GM21367 (cell line): Measurements from ENCODE around the gene AACS.

ENCODE experiments used
- ATAC-seq: cut with Tn5 transposase; IDR thresholded peaks from one replicate; pipeline ENCODE4 v1.9.1; 2021; ENCODE audit not compliant: unreplicated experiment

The AACS gene

DNA sequence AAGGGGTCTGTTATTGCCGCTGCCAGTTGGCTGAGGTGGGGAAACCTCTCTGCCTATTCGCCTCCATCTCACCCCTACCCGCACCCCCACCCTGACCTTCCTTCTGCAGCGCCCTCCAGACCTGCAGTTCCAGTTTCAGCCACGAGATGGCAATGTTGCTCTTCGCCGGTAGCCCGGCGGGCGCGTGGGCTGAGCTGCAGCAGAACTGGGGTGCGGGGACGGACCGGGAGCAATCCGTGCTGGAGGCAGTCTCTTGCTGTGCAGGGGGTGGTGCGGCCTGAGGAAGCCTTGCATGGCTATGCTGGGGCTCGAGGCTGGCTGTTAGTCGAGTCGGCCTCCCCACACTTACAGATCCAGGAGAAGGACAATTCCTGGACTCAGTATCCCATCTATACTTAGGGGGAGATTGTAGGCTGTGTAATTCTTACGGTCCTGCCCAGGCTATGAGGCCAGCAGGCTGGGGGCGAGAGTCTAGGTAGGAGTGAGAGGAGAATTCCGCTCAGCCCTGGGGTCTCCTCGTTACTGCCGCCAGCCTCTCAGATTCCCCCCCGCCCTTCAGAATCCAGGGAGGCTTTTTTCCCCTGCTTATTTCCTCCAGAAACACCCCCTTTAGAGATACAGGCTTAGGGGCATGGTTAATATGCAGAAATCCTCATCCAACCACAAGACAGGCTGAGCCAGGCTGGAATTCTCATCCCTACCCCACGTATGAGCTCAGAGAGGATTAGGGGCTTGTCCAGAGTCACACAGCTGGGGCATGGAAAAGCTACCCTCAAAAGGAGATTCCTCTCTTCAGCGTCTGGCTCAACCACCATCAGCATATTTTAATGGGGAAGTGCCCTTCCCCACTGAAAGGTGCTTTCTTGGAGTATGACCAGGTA lies 118.2 kb downstream of the AACS start:
- ATAC-seq: peak; percentile 80

DNA sequence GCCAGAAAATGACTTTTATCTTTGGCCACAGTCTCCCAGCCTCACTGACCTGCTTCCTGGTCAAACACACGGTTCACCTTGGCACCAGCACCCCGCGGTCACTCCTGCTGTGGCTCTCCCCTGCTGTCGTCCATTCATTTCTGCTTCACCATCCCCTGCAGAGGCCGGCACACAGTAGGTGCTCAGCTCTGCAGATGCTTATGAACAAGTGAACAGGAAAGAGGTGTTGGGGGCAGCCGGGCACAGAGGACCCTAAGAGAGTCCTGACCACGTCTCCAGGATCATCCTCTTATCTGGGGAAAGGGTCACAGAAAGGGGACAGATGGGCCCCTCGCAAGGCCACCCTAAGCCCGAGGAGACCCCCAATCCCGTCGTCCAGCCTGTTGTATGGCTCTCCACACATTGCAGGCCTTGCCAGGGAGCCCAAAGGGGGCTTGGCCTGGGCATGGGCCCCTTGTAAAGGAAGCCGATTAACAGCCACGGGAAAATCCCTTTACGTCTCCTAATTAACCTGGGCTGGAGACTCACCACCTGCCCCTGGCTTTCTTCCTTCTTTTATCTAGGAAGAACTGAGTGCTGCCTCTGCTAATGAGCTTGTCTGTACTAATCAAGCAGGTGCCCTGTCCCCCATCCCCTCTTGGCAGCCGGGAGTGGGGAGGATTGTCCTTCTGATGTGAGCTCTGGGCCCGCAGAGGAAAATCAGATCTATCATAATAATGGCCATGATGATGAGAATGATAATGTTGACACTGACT lies 119.2 kb downstream of the AACS start:
- no peak for ATAC-seq

DNA sequence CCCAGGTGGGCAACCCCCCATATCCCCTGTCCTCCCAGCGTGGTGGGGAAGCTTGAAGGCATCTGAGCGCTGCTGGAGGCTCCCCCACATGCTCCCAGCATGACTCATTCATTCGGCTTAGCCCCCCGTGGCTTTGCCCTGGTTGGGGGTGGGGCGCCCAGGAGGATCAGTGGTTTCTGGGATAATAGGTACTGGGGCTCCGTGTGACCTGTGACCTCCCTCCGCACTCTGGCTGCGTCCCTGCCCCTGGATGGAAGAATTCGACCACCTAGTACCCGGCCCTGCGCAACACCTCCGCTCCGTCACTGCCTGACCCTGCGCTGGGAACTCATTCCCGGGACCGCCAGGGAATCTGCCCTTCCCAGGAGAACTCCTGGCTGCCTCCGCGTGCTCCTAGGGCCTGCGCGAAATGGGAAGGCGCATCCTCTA lies 120.1 kb downstream of the AACS start:
- no peak for ATAC-seq

DNA sequence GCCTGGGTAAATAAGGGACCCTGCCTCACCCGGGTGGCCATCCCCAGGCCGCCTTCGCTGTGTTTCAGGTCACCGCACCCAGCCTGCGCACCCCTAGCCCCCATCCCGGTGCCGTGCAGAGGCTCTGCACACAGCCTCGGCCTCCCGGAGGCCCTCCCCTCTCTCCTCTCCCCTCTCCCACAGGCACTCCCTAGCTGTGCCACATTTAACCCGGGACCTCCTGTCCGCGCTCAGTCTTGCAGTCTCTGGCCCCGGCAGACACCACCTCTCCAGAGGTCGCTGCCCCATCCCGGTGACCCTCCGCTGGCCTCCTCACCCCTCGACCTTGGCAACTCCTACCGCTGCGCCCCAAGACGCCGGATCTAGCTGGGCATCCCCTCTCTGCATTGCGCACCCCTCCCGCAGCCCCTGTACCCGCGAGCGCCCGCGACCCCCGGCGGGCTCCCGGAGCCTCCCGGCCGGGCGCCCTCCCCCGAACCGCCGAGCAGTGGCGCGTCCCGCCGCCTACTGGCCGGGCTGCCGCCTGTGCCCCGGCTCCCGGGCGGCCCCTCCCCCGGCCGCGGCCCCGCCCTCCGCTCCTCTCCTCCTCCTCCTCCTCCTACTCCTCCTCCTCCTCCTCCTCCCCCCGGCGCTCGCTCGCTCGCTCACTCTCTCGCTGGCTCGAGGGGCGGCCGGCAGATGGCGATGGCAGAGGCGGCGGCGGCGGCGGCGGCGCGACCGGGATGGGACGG lies 120.7 kb downstream of the AACS start, which contains the start of gene TMEM132B:
TSS of gene TMEM132B (plus strand) at position 647 of the 731 bp plus-strand sequence.
- peak; percentile 51 for ATAC-seq

DNA sequence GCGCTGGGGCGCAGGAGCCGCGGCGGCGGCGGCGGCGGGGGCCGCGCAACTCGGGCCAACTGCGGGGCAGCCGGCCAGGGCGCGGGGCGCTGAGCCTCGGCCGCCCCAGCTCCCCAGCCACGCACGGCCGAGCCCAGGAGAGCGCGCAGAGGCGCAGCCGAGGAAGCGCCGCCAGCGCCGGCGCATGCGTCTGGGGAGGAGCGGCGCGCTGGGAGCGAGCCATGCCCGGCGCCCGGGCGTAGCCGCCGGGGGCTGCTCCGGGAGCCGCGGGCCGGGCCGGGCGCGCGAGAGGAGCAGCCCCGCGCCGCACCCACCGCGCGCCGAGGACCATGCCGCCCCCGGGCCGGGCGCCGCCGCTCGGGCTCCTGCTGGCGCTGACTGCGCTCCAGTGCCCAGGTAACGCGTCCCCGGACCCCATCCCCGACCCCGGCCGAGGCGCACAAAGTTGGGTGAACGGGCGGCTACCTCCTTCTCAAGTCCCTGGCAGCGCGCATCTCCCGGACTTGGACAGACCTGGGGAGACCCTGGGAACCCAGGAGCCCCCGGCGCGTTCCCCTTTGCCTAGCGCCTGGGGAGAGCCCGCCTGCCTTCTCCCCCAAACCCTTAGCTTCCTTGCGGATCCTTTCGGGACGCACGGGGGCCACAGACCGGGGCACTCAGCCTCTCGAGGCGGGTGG lies 121.4 kb downstream of the AACS start:
- ATAC-seq: peak; percentile 19

DNA sequence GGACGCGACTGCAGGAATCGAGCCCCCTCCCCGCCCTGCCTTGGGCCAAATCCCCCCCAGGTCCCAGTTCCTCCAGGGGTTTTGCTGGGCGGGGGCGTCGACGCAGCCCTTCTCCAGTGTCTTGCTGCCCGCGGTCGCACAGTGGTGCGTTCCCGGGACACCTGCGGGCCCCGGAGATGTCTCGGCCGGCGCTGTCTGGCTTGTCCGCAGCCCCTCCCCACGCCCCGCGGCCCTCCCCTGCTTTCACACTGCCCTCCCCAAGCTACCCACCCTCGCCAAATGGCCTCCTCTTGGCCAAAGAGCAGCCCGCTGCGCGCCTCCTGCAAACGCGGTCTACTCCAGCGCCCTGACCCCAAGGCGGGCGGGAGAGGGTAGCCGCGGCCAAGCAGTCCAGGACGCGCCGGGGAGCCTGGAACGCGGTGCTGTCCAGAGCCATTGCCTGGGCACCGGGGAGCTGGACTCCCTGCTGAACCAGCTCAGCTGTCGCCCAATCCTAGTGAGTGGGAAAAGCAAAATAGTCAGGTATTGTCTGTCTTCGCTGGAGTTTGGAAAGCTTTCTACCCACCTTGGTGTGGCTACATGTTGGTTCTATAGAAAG lies 122.0 kb downstream of the AACS start:
- ATAC-seq: no peak

DNA sequence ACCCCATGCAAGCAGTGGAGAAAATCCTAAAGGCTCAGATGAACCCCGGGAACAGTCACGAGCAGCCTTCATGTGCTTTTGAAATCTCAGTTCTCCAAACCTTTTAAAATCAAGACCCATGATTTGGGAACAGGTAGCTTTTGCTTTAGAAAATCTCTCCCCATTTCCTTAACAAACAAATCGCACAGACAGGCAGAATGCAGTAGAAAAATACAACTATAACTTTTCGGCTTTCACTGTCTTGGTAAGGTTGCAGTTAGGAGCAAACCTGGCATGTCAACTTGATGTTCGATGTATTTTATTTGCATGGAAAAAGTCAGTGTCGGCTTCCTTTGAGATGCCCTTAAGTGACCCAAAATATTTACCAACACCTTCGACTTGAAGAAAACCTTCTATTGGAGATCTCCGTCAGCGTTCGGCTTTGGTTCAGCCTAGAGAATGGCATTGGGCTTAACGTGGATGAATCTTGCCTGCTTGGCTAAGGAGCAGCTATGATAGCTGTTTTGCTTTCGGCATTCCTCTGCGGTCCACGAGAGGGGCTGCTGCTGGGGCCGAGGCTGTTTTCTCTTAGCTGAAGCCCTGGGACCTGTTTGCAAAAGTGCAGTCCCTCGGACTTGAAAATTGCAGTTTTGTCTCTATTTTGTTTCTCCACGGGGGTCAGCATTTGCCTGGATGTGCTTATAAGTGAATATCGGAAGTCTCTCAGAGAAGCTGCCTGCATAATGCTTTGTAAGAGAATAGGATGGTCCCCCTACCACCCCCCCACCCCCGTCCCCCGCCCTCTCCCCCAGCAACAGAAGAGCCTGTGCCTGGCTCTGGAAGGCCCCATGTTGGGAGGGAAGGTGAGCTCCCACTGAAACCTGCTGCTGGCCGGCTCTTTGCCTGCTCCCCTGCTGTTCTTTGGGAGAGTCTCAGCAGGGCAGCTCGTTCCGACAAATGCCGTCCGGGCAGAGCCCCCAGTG lies 122.8 kb downstream of the AACS start:
- ATAC-seq: no peak

DNA sequence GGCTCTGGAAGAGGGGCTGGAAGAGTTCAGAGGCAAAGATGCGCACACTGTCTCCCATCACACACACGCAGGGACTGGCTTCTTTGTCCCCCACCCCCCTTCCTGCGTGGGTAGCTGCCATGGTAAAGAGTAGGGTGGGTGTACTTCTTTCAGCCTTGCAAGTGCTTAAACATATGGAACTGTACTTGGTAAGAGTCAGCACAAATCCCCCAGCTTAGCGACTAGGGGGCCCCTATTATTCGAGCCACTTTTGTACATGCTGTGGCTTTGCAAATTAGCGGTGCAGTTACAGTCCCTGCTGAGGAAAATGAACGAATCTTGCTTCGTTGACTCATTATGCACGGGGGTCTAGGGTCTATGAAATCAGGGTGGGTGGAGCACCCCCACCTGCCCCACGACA lies 123.8 kb downstream of the AACS start:
- no peak for ATAC-seq

DNA sequence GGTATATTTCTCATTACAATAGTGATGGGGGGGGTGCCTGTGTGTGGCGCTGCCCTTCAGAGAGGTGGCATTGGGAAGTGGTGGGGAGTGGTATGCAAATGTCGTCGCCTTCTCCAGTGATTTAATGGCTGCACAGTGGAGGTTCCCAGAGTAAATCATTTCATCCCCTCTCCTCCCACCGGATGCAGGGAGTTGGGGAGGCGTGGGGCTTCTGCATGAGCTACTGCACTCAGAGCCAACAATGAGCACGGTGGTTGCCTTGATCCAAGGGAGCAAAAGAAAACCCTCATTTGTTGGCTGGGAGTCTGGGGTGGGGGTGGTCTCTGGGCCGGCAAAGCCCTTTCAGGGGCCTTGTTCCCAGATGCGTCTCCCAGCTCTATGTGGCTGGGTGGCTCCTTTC lies 124.3 kb downstream of the AACS start:
- ATAC-seq: no peak

DNA sequence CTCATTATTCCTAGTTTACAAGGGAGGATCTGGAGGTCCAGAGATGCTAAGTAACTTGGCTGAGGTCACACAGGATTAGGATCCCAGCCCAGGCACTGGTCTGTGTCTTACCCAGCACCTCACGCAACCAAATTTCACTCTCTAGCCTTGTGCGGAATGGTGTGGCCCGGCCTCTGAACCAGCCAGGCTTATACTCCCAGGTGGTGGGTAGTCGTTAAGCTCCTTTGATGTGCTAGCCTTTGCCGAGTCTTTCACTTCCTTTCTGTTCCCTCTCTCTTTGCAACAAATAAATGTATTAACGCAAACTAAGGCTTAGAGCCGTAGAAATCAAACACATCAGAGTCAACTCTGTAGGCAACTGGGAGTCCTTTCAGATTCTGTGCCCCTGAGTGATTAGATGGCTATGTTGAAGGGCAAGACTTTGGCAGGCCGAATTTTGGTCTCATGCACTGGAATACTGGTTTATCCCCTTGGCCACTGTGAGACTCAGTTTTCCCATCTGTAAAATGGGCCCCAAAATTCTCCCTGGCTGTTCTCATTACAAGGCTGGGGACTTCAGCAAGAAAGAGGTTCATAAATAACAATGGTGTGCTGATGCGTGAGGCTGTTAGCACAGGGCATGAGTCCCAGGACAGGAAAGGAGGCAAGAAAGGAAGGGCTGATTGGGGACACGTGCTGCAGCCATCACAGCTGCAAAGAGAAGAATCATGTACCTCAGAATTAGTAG lies 126.3 kb downstream of the AACS start:
- ATAC-seq: no peak

DNA sequence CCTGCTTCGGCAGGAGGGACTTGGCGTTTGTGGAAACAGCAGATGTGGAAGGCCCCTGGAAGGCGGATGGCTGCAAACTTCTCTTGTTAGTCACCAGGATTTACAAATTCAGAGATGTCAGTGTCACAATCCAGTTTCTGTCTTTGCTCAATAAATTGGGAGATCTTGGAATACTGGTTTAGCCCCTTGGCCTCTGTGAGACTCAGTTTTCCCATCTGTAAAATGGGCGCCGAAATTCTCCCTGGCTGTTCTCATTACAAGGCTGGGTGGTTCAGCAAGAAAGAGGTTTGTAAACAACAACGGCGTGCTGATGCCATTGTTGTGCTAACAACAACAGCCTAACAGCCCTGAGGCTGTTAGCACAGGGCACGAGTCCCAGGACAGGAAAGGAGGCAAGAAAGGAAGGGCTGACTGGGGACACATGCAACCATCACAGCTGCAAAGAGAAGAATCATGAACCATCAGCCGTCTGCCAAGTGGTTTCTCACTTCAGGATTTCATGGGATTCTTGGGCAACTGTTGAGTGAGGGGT lies 127.5 kb downstream of the AACS start:
- ATAC-seq: no peak
